Fibroblast of lung (primary cell): ENCODE results near the gene ATP2B1. TPM values are rescaled to one million over a fixed set of nuclear protein-coding genes. Genes with fewer than 3 reads are reported as not detected.

Source experiments
- DNase-seq, 2 donors: peaks; one replicate each; pipeline versions ENCODE4 v3.0.0 to v3.0.0-alpha.2; 2010; ENCODE audit warnings: low read depth in 2 of 2
- H2AFZ ChIP-seq: 2 replicates; pipeline ENCODE4 v1.5.1; 2012; ENCODE audit warnings: low read length, control low read depth, inconsistent platforms
- H3K27ac ChIP-seq: 2 replicates; pipeline ENCODE4 v1.5.1; 2011; ENCODE audit warnings: low read length, control low read depth; ENCODE audit not compliant: insufficient read depth
- H3K27me3 ChIP-seq: 2 replicates; pipeline ENCODE4 v1.5.1; 2011; ENCODE audit warnings: mild to moderate bottlenecking, low read length; ENCODE audit not compliant: control insufficient read depth, insufficient read depth
- H3K36me3 ChIP-seq: 2 replicates; pipeline ENCODE4 v1.5.1; 2011; ENCODE audit warnings: low read length; ENCODE audit not compliant: control insufficient read depth, insufficient read depth
- H3K4me1 ChIP-seq: 2 replicates; pipeline ENCODE4 v1.5.1; 2011; ENCODE audit warnings: low read length; ENCODE audit not compliant: control insufficient read depth, insufficient read depth; ENCODE audit errors: extremely low read depth
- H3K4me2 ChIP-seq: 2 replicates; pipeline ENCODE4 v1.5.1; 2011; ENCODE audit warnings: low read length, control low read depth; ENCODE audit not compliant: insufficient read depth; ENCODE audit errors: extremely low read depth
- H3K4me3 ChIP-seq, 4 experiments: fragments of 200-600 bp in 1 of 4; sonication (generic) in 1 of 4; replicated peaks in 1 of 4; 2 replicates each; pipeline ENCODE4 v1.5.1; 2011 to 2016; ENCODE audit warnings: low read length in 4 of 4, low read depth in 3 of 4, mild to moderate bottlenecking in 3 of 4, control low read depth in 2 of 4, inconsistent platforms in 1 of 4, mixed read lengths in 1 of 4; ENCODE audit not compliant: insufficient read depth in 1 of 4; ENCODE audit errors: control extremely low read depth in 1 of 4
- H3K79me2 ChIP-seq: 2 replicates; pipeline ENCODE4 v1.5.1; 2012; ENCODE audit warnings: mild to moderate bottlenecking, low read length, inconsistent platforms; ENCODE audit not compliant: control insufficient read depth, insufficient read depth
- H3K9ac ChIP-seq: 2 replicates; pipeline ENCODE4 v1.5.1; 2011; ENCODE audit warnings: mild to moderate bottlenecking, low read length, control low read depth; ENCODE audit not compliant: insufficient read depth
- H3K9me3 ChIP-seq: 2 replicates; pipeline ENCODE4 v1.5.1; 2012; ENCODE audit warnings: low read depth, low read length; ENCODE audit not compliant: control insufficient read depth, insufficient read depth
- H4K20me1 ChIP-seq: 2 replicates; pipeline ENCODE4 v1.5.1; 2011; ENCODE audit warnings: low read length; ENCODE audit not compliant: control insufficient read depth, insufficient read depth; ENCODE audit errors: extremely low read depth
- EZH2 ChIP-seq: IDR thresholded peaks from 2 replicates; pipeline ENCODE4 v1.5.1; 2012; ENCODE audit warnings: low read length, control low read depth, mild to moderate bottlenecking; ENCODE audit errors: missing control alignments
- polyA plus RNA-seq, 2 donors: library from polyadenylated mRNA; depleted of rRNA in 1 of 2; stranded (reverse) in 1 of 2; unstranded in 1 of 2; fragments of >200 nt; gene quantifications; 2 replicates each; pipeline ENCODE4 v1.2.1, GENCODE V29; 2011 to 2012; ENCODE audit warnings: missing spikeins in 1 of 2
- total RNA-seq: library from RNA; depleted of rRNA; stranded (reverse); fragments of >200 nt; gene quantifications from 2 replicates; pipeline ENCODE4 v1.2.1, GENCODE V29; 2014
- TF ChIP-seq, protein P1 (sequence below), 2 donors: IDR thresholded peaks in 1 of 2; conservative IDR thresholded peaks in 1 of 2; 1 replicate in 1 of 2; 2 replicates in 1 of 2; pipeline ENCODE4 v1.5.1; 2011 to 2012; ENCODE audit warnings: low read length in 2 of 2, control low read depth in 1 of 2, inconsistent platforms in 1 of 2, low read depth in 1 of 2, mild to moderate bottlenecking in 1 of 2

ATP2B1 gene
- total and polyA plus RNA-seq, 2 donors (not counting 1 experiment from before 2014, with no cell fraction given), result 64.3 to 141 TPM

DNA sequence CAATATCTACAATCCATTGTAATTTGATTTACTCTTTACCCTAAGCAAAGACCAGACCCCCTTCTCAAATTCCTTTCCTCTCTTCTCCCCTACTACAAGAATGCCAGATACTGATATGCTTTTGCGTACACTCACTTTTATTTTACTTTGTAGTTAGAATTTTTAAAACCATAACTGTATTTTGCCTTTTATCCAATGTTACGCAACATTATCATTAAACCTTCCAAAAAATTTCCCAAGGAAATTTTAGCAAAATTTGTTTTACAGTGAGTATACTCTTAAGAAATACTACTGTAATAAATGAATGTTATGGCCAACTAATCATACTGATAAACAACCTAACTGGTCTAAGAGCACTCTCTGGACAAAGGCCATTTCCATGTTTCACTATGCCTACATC is 22.3 kb downstream of the ATP2B1 start:
- Histone ChIP-seq H3K36me3 (no peaks in the 10 kb centered on the region), H3K79me2 (peaks cover 96% of the 10 kb centered on the region), H3K4me2 (no peak overlapping the region), H3K9me3 (no peaks in the 10 kb centered on the region), H3K4me3 (no peak overlapping the region), H3K9ac (no peak overlapping the region), H3K27ac (no peak overlapping the region), H2AFZ (no peak overlapping the region), H3K4me1 (no peaks in the 10 kb centered on the region), H4K20me1 (no peaks in the 10 kb centered on the region), H3K27me3 (no peaks in the 10 kb centered on the region)
- TF ChIP-seq EZH2, result no peak
- TF ChIP-seq, protein P1, sequence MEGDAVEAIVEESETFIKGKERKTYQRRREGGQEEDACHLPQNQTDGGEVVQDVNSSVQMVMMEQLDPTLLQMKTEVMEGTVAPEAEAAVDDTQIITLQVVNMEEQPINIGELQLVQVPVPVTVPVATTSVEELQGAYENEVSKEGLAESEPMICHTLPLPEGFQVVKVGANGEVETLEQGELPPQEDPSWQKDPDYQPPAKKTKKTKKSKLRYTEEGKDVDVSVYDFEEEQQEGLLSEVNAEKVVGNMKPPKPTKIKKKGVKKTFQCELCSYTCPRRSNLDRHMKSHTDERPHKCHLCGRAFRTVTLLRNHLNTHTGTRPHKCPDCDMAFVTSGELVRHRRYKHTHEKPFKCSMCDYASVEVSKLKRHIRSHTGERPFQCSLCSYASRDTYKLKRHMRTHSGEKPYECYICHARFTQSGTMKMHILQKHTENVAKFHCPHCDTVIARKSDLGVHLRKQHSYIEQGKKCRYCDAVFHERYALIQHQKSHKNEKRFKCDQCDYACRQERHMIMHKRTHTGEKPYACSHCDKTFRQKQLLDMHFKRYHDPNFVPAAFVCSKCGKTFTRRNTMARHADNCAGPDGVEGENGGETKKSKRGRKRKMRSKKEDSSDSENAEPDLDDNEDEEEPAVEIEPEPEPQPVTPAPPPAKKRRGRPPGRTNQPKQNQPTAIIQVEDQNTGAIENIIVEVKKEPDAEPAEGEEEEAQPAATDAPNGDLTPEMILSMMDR (conservative IDR thresholded peaks at IDR 0.05 in 1 of 2, IDR thresholded peaks at IDR 0.05 in 1 of 2; ENCODE audit: low read depth in 1 of 2, low read length in 2 of 2), result no peak
- DNase-seq, result no peak

DNA sequence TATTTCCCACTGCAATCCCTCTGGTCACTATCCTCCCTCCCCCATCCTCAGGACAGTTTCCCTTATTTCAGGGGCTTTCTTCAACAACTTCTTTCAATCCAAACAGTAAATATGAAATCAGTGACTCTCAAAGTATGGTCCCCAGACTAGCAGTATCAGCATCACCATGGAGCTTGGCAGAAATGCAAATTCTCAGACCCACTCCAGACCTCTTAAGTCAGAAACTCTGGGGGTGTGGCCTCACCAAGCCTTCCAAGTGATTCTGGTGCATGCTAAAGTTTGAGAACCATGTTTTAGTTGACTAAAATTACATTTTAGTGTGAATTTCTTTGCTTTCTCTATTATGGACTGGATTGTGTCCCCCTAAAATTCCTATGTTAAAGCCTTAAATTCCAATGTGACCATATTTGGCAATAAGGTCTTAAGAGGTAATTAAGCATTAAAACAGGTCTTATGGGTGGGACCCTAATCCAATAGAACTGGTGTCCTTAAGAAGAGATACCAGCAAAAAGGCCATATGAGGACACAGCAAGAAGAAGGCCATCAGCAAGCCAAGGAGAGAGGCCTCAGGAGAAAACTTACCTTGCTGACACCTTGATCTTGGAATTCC is 23.2 kb downstream of the ATP2B1 start:
- Histone ChIP-seq H3K79me2 (peaks cover 94% of the 10 kb centered on the region), H4K20me1 (no peaks in the 10 kb centered on the region), H3K4me3 (no peak overlapping the region), H2AFZ (no peak overlapping the region), H3K27ac (no peak overlapping the region), H3K36me3 (no peaks in the 10 kb centered on the region), H3K9me3 (no peaks in the 10 kb centered on the region), H3K27me3 (no peaks in the 10 kb centered on the region), H3K9ac (no peak overlapping the region), H3K4me2 (no peak overlapping the region), H3K4me1 (no peaks in the 10 kb centered on the region)
- no peak for DNase-seq
- no peak for TF ChIP-seq EZH2
- TF ChIP-seq, protein P1 (conservative IDR thresholded peaks at IDR 0.05 in 1 of 2, IDR thresholded peaks at IDR 0.05 in 1 of 2; ENCODE audit: low read depth in 1 of 2, low read length in 2 of 2), result no peak

DNA sequence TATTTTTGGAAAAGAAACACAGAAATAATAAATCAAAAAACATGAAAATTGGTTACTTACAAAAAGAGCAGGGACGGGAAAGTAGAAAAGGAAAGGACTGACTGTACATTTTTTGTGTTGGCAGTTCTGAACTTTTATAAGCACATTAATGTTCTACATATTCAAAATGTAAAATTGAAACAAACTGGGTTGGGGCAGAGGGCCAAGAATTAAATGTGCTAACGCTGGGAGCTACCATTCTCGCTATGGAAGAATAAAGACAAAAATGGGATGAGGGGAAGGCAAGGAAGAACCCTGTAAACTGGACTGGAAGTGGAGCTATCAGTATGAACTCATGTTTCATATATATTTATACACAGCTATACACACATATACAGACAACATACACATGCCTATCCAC is 24.5 kb downstream of the ATP2B1 start:
- Histone ChIP-seq H3K79me2 (peaks cover 95% of the 10 kb centered on the region), H3K9me3 (no peaks in the 10 kb centered on the region)
- no peak for DNase-seq

More for the DNA sequence above, 24.5 kb downstream of the ATP2B1 start:
- no peak overlapping the region for H3K4me3 ChIP-seq
- no peak overlapping the region for H2AFZ ChIP-seq
- TF ChIP-seq, protein P1 (conservative IDR thresholded peaks at IDR 0.05 in 1 of 2, IDR thresholded peaks at IDR 0.05 in 1 of 2; ENCODE audit: low read depth in 1 of 2, low read length in 2 of 2), result no peak
- no peak for TF ChIP-seq EZH2
- no peak overlapping the region for H3K27ac ChIP-seq
- H3K4me2 ChIP-seq, result no peak overlapping the region
- H3K36me3 ChIP-seq, result no peaks in the 10 kb centered on the region
- no peaks in the 10 kb centered on the region for H3K4me1 ChIP-seq
- no peak overlapping the region for H3K9ac ChIP-seq
- no peaks in the 10 kb centered on the region for H3K27me3 ChIP-seq
- no peaks in the 10 kb centered on the region for H4K20me1 ChIP-seq
